GM12878 (cell line): ENCODE results near the gene IFIH1. TPM values are rescaled to one million over a fixed set of nuclear protein-coding genes. Genes with fewer than 3 reads are reported as not detected.

Experiments used
- ATAC-seq: fragments of 200-7000 bp; cut with Tn5 transposase; 3 replicates; pipeline ENCODE4 v1.9.1; 2020; ENCODE audit warnings: mild to moderate bottlenecking, moderate library complexity
- BruUV-seq: library from RNA; stranded (reverse); fragments of 400-500 nt; replicated peaks from 2 replicates; lab custom pipeline; 2021; lab: Mats Ljungman, UMichigan
- CTCF ChIA-PET: fragments of 300-600 bp; sonication (Branson Sonifier 250); formaldehyde crosslinking; extraction: SDS; loops from one replicate; lab custom pipeline; 2021; ENCODE audit warnings: inconsistent platforms; lab: Yijun Ruan, JAX
- POLR2A ChIA-PET: fragments of 350-600 bp; formaldehyde crosslinking; extraction: SDS; loops from one replicate; lab custom pipeline; 2021; ENCODE audit warnings: inconsistent platforms; lab: Charles Lee
- RAD21 ChIA-PET: fragments of 300-600 bp; sonication (Branson Sonifier 250); formaldehyde crosslinking; loops from one replicate; lab custom pipeline; 2023; ENCODE audit warnings: antibody characterized with exemption; ENCODE audit not compliant: unreplicated experiment; lab: Charles Lee
- SMC1A ChIA-PET: fragments of 300-600 bp; sonication (Branson Sonifier 250); formaldehyde crosslinking; loops from one replicate; lab custom pipeline; 2023; ENCODE audit not compliant: unreplicated experiment, uncharacterized antibody; lab: Charles Lee
- DNase-seq: peaks from one replicate; pipeline ENCODE4 v3.0.0-alpha.2; 2011; ENCODE audit warnings: low read depth, low spot score
- FAIRE-seq: peaks from 3 replicates; lab custom pipeline; 2011; peaks lifted over from hg19 to GRCh38; lab: Jason Lieb, UNC
- H2AFZ ChIP-seq: 2 replicates; pipeline ENCODE4 v1.6.0; 2011; ENCODE audit warnings: low read depth, low read length, control low read depth; ENCODE audit not compliant: control insufficient read depth
- H3K27ac ChIP-seq: 2 replicates; pipeline ENCODE4 v1.5.1; 2011; ENCODE audit warnings: control low read depth; ENCODE audit not compliant: control insufficient read depth, insufficient read depth
- H3K27me3 ChIP-seq, 2 experiments: replicated peaks in 1 of 2; 2 replicates each; pipeline versions ENCODE4 v1.6.0 to v1.6.1; 2011; ENCODE audit warnings: low read length in 1 of 2; ENCODE audit not compliant: control insufficient read depth in 2 of 2, insufficient read depth in 2 of 2
- H3K36me3 ChIP-seq, 2 experiments: 2 replicates each; pipeline ENCODE4 v1.5.1; 2011; ENCODE audit warnings: low read length in 1 of 2; ENCODE audit not compliant: control insufficient read depth in 2 of 2, insufficient read depth in 2 of 2
- H3K4me1 ChIP-seq: 2 replicates; pipeline ENCODE4 v1.6.1; 2011; ENCODE audit warnings: mild to moderate bottlenecking, low read length, moderate library complexity, mixed read lengths; ENCODE audit not compliant: control insufficient read depth, insufficient read depth
- H3K4me2 ChIP-seq: 2 replicates; pipeline ENCODE4 v1.6.0; 2011; ENCODE audit warnings: control low read depth; ENCODE audit not compliant: control insufficient read depth, insufficient read depth
- H3K4me3 ChIP-seq: fragments of 200-600 bp; sonication (generic); 2 replicates; pipeline ENCODE4 v1.5.1; 2016
- H3K79me2 ChIP-seq: 2 replicates; pipeline ENCODE4 v1.6.0; 2011; ENCODE audit warnings: low read length; ENCODE audit not compliant: control insufficient read depth, insufficient read depth
- H3K9ac ChIP-seq: 2 replicates; pipeline ENCODE4 v1.8.0; 2011; ENCODE audit warnings: low read length, control low read depth, mixed read lengths; ENCODE audit not compliant: control insufficient read depth, insufficient read depth
- H3K9me3 ChIP-seq: replicated peaks from 3 replicates; pipeline ENCODE4 v1.5.1; 2011; ENCODE audit warnings: mild to moderate bottlenecking, low read length; ENCODE audit not compliant: control insufficient read depth, insufficient read depth
- H4K20me1 ChIP-seq: 2 replicates; pipeline ENCODE4 v1.6.0; 2011; ENCODE audit not compliant: control insufficient read depth, insufficient read depth
- JUNB ChIP-seq: IDR thresholded peaks from 2 replicates; pipeline ENCODE4 v1.6.1; 2016; ENCODE audit warnings: antibody characterized with exemption, mild to moderate bottlenecking
- SMAD1 ChIP-seq: fragments of 450-650 bp; IDR thresholded peaks from 2 replicates; pipeline ENCODE4 v1.6.1; 2018; ENCODE audit warnings: mild to moderate bottlenecking, low read depth; ENCODE audit not compliant: partially characterized antibody
- TCF7 ChIP-seq: IDR thresholded peaks from 2 replicates; pipeline ENCODE4 v1.6.1; 2014; ENCODE audit warnings: antibody characterized with exemption, borderline replicate concordance
- WGBS: methylation state at CpG from one replicate; pipeline ENCODE4 v1.1.6; 2016; ENCODE audit warnings: low lambda C conversion rate; ENCODE audit not compliant: insufficient replicate concordance, insufficient coverage; ENCODE audit errors: missing lambda C conversion rate; 5-methylcytosine and 5-hydroxymethylcytosine counted together
- in situ Hi-C: fragments of 300-500 bp; cut with MboI; formaldehyde crosslinking; loops from 9 replicates; pipeline ENCODE4 v1.14.3; 2018; ENCODE audit warnings: mixed read lengths
- intact Hi-C: fragments of 100-400 bp; cut with micrococcal nuclease; formaldehyde crosslinking; loops from one replicate; pipeline ENCODE4 v1.14.2; 2022; ENCODE audit not compliant: unreplicated experiment
- polyA plus RNA-seq, 11 experiments: library from polyadenylated mRNA; depleted of rRNA in 4 of 11; unstranded in 6 of 11; stranded (reverse) in 5 of 11; fragments of >200 nt; fragmentation: Nextera tagmentation in 4 of 11; fragmentation: Illumina TruSeq in 1 of 11; extraction: Ambion mirVana in 4 of 11; extraction: Trizol in 1 of 11; gene quantifications; 1 replicate in 1 of 11; 2 replicates in 10 of 11; pipeline versions ENCODE4 v1.2.1 to v1.2.3, GENCODE V29; 2011 to 2016; ENCODE audit warnings: inconsistent platforms in 2 of 11, missing spikeins in 2 of 11, low read depth in 1 of 11
- total RNA-seq, 4 experiments: library from RNA; depleted of rRNA in 3 of 4; stranded (reverse); fragments of >200 nt in 3 of 4; fragmentation: Illumina TruSeq in 1 of 4; extraction: Trizol in 1 of 4; gene quantifications; 2 replicates each; pipeline versions ENCODE4 v1.2.1 to v1.2.3, GENCODE V29; 2013 to 2021
- TF ChIP-seq, protein P1 (sequence below): fragments of 450-650 bp; IDR thresholded peaks from 2 replicates; pipeline ENCODE4 v1.6.1; 2017; ENCODE audit warnings: low read depth, mild to moderate bottlenecking, moderate library complexity
- TF ChIP-seq, protein P2 (sequence below): IDR thresholded peaks from 2 replicates; pipeline ENCODE4 v1.6.1; 2012; ENCODE audit warnings: low read depth, low read length, improper control_type of control experiment
- TF ChIP-seq, protein P3 (sequence below): fragments of 450-650 bp; IDR thresholded peaks from 2 replicates; pipeline ENCODE4 v1.6.1; 2016; ENCODE audit warnings: mild to moderate bottlenecking, moderate library complexity, borderline replicate concordance
- TF ChIP-seq, protein P4 (sequence below): fragments of 450-650 bp; formaldehyde crosslinking; IDR thresholded peaks from 2 replicates; pipeline ENCODE4 v1.5.0; 2022; ENCODE audit warnings: mild to moderate bottlenecking, missing genetic modification characterization

Gene IFIH1
- total and polyA plus RNA-seq, 10 of the 15 experiments (the other 5 are each of a cell fraction or from before 2014, with no cell fraction given): 12.5 to 40.9 (median 28.8) TPM

DNA sequence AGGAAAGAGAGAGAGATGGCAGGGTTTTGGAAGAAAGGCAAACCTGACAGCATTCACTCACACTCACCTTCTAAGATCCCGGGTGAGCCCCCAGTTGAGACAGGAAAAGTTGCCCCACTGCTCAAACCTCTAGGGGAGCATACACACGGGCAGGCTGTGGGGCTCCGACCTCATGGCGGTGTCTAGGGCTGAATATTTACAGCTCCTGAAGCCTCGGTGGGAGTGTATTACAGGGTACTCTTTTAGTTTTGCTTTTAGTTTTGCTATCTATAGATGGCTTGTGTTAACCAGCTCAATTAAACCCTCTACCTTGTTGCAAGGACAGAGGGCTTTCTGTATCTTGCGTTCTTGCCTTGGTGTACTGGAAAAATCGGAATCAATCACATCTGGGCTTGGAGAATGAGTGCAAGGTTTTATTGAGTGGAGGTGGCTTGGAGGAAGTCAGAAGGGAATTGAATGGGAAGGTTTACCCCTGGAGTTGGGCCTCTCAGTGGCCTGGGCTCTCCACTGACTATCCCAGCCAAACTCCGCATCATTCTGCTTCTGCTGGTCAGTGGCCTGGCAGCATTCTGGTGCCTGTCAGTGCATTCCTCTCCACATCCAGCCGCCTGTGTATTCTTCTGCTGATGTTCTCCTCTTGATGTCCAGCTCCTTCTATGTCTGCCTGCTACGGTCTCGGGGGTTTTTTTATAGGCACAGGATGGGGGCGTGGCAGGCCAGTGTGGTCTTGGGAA, 10.1 kb upstream of the IFIH1 start:
- Histone ChIP-seq H3K4me3 (peak overlapping the region; percentile 5; the same call in 1 of the 2 replicates), H2AFZ (peak overlapping the region; percentile 78), H3K4me1 (no peaks in the 10 kb centered on the region), H3K9me3 (peaks cover 2% of the 10 kb centered on the region; the same call in 2 of the 3 replicates), H3K4me2 (peak overlapping the region; percentile 44), H3K9ac (no peak overlapping the region), H3K79me2 (peaks cover 6% of the 10 kb centered on the region), H3K27me3 (no peaks in the 10 kb centered on the region), H4K20me1 (no peaks in the 10 kb centered on the region), H3K36me3 (no peaks in the 10 kb centered on the region; a peak in 1 of 4 replicates), H3K27ac (0 out of 2 replicates have a peak overlapping the region, but pooled peaks have one; percentile 18)
- intact Hi-C loops: no loop called here
- no peak for FAIRE-seq
- ChIA-PET RAD21 (interaction anchor here (0.6 to 2.6 kb wide), 9 partner anchors 10 to 310 kb away, joined by 3 to 11 read pairs (median 5); partner anchors contain the start of gene IFIH1), CTCF (interaction anchor here (0.8 to 3.0 kb wide), 13 partner anchors 9 to 176 kb away, joined by 3 to 17 read pairs (median 6); partner anchors contain the start of genes GCG and IFIH1), SMC1A (interaction anchor here (0.6 to 2.3 kb wide), 11 partner anchors 10 to 466 kb away, joined by 3 to 11 read pairs (median 4); partner anchors contain the start of gene IFIH1), POLR2A (interaction anchor here (0.6 to 2.0 kb wide), 7 partner anchors 8 to 1244 kb away, joined by 3 to 9 read pairs (median 4); partner anchors contain the start of genes GCA and IFIH1)
- TF ChIP-seq SMAD1 (no peak), TCF7 (no peak), JUNB (no peak)
- TF ChIP-seq, protein P1, sequence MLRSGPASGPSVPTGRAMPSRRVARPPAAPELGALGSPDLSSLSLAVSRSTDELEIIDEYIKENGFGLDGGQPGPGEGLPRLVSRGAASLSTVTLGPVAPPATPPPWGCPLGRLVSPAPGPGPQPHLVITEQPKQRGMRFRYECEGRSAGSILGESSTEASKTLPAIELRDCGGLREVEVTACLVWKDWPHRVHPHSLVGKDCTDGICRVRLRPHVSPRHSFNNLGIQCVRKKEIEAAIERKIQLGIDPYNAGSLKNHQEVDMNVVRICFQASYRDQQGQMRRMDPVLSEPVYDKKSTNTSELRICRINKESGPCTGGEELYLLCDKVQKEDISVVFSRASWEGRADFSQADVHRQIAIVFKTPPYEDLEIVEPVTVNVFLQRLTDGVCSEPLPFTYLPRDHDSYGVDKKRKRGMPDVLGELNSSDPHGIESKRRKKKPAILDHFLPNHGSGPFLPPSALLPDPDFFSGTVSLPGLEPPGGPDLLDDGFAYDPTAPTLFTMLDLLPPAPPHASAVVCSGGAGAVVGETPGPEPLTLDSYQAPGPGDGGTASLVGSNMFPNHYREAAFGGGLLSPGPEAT: no peak
- TF ChIP-seq, protein P2, sequence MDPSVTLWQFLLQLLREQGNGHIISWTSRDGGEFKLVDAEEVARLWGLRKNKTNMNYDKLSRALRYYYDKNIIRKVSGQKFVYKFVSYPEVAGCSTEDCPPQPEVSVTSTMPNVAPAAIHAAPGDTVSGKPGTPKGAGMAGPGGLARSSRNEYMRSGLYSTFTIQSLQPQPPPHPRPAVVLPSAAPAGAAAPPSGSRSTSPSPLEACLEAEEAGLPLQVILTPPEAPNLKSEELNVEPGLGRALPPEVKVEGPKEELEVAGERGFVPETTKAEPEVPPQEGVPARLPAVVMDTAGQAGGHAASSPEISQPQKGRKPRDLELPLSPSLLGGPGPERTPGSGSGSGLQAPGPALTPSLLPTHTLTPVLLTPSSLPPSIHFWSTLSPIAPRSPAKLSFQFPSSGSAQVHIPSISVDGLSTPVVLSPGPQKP: no peak
- TF ChIP-seq, protein P3, sequence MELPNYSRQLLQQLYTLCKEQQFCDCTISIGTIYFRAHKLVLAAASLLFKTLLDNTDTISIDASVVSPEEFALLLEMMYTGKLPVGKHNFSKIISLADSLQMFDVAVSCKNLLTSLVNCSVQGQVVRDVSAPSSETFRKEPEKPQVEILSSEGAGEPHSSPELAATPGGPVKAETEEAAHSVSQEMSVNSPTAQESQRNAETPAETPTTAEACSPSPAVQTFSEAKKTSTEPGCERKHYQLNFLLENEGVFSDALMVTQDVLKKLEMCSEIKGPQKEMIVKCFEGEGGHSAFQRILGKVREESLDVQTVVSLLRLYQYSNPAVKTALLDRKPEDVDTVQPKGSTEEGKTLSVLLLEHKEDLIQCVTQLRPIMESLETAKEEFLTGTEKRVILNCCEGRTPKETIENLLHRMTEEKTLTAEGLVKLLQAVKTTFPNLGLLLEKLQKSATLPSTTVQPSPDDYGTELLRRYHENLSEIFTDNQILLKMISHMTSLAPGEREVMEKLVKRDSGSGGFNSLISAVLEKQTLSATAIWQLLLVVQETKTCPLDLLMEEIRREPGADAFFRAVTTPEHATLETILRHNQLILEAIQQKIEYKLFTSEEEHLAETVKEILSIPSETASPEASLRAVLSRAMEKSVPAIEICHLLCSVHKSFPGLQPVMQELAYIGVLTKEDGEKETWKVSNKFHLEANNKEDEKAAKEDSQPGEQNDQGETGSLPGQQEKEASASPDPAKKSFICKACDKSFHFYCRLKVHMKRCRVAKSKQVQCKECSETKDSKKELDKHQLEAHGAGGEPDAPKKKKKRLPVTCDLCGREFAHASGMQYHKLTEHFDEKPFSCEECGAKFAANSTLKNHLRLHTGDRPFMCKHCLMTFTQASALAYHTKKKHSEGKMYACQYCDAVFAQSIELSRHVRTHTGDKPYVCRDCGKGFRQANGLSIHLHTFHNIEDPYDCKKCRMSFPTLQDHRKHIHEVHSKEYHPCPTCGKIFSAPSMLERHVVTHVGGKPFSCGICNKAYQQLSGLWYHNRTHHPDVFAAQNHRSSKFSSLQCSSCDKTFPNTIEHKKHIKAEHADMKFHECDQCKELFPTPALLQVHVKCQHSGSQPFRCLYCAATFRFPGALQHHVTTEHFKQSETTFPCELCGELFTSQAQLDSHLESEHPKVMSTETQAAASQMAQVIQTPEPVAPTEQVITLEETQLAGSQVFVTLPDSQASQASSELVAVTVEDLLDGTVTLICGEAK: peak; percentile 29; the same call in 1 of the 2 replicates
- TF ChIP-seq, protein P4, sequence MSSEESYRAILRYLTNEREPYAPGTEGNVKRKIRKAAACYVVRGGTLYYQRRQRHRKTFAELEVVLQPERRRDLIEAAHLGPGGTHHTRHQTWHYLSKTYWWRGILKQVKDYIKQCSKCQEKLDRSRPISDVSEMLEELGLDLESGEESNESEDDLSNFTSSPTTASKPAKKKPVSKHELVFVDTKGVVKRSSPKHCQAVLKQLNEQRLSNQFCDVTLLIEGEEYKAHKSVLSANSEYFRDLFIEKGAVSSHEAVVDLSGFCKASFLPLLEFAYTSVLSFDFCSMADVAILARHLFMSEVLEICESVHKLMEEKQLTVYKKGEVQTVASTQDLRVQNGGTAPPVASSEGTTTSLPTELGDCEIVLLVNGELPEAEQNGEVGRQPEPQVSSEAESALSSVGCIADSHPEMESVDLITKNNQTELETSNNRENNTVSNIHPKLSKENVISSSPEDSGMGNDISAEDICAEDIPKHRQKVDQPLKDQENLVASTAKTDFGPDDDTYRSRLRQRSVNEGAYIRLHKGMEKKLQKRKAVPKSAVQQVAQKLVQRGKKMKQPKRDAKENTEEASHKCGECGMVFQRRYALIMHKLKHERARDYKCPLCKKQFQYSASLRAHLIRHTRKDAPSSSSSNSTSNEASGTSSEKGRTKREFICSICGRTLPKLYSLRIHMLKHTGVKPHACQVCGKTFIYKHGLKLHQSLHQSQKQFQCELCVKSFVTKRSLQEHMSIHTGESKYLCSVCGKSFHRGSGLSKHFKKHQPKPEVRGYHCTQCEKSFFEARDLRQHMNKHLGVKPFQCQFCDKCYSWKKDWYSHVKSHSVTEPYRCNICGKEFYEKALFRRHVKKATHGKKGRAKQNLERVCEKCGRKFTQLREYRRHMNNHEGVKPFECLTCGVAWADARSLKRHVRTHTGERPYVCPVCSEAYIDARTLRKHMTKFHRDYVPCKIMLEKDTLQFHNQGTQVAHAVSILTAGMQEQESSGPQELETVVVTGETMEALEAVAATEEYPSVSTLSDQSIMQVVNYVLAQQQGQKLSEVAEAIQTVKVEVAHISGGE: peak; percentile 76
- peak; percentile 91 for ATAC-seq
- WGBS: 88% methylated on average over 12 of the region's 12 CpGs
- in situ Hi-C loops: no loop called here
- no TSS peak for BruUV-seq
- no peak for DNase-seq
